ENCODE results near the gene IL11RA.

Gene IL11RA

GRCh38 chr9:34655394-34655793 lies 3.4 kb downstream of the IL11RA start:
- DNase-seq, result no peak

- DNase-seq, result no peak
Measured at GRCh38 chr9:34656992-34657391, 5.0 kb downstream of the IL11RA start.

- no peak for DNase-seq
Measured at GRCh38 chr9:34658461-34658860, 6.5 kb downstream of the IL11RA start.

GRCh38 chr9:34659592-34660253 lies 7.7 kb downstream of the IL11RA start:
- DNase-seq, result peak; percentile 74

GRCh38 chr9:34662526-34663302 lies 10.7 kb downstream of the IL11RA start, which contains the start of gene CCL27:
CCL27 (minus strand) TSS chr9:34662657; CDS start chr9:34662633, 24 bp downstream.
- DNase-seq, result no peak

GRCh38 chr9:34663303-34663605 lies 11.3 kb downstream of the IL11RA start:
- DNase-seq, result no peak

GRCh38 chr9:34664281-34665066 lies 12.5 kb downstream of the IL11RA start:
- peak; percentile 73 for DNase-seq

- DNase-seq, result no peak
Measured at GRCh38 chr9:34665067-34665380, 13.0 kb downstream of the IL11RA start.

GRCh38 chr9:34665381-34666250 lies 13.6 kb downstream of the IL11RA start:
- peak; percentile 98 for DNase-seq

GRCh38 chr9:34669809-34670562 lies 18.0 kb downstream of the IL11RA start:
- DNase-seq, result no peak

- no peak for DNase-seq
Measured at GRCh38 chr9:34671307-34671706, 19.3 kb downstream of the IL11RA start.

- no peak for DNase-seq
Measured at GRCh38 chr9:34674440-34674839, 22.5 kb downstream of the IL11RA start.

GRCh38 chr9:34675048-34675714 lies 23.2 kb downstream of the IL11RA start:
- DNase-seq, result peak; percentile 88

GRCh38 chr9:34675869-34676268 lies 23.9 kb downstream of the IL11RA start:
- DNase-seq, result no peak

GRCh38 chr9:34684145-34684544 lies 32.2 kb downstream of the IL11RA start:
- no peak for DNase-seq

- no peak for DNase-seq
Measured at GRCh38 chr9:34684816-34685215, 32.8 kb downstream of the IL11RA start.

- no peak for DNase-seq
Measured at GRCh38 chr9:34685591-34685990, 33.6 kb downstream of the IL11RA start.

- no peak for DNase-seq
Measured at GRCh38 chr9:34686231-34686630, 34.2 kb downstream of the IL11RA start.

- no peak for DNase-seq
Measured at GRCh38 chr9:34686732-34687131, 34.7 kb downstream of the IL11RA start.

GRCh38 chr9:34687276-34688030 lies 35.5 kb downstream of the IL11RA start:
- no peak for DNase-seq
